ENCODE results near the gene ATP2C2. TPM values are rescaled to one million over a fixed set of nuclear protein-coding genes. Genes with fewer than 3 reads are reported as not detected.

The ATP2C2 gene
- total and polyA plus RNA-seq, 4 donors = 21.3 to 96.8 (median 37.5) TPM

GRCh38 chr16:84487358-84487757, 119.0 kb downstream of the ATP2C2 start:
- WGBS, 2 donors = 91 to 95% methylated on average over 8 of the region's 8 CpGs
- Histone ChIP-seq H3K36me3 (ENCODE audit: control insufficient read depth in 4 of 4, insufficient read depth in 4 of 4, low read length in 4 of 4) (peaks cover 11 to 23% (median 16%) of the 10 kb centered on the region in 4 donors), H3K27ac (ENCODE audit: low read depth in 1 of 2, low read length in 1 of 2) (no peak overlapping the region), H3K9ac (ENCODE audit: insufficient read depth in 1 of 2, low read length in 2 of 2) (no peak overlapping the region), H3K27me3 (ENCODE audit: control insufficient read depth in 3 of 3, insufficient read depth in 3 of 3, low read length in 2 of 3) (no peaks in the 10 kb centered on the region), H3K4me1 (ENCODE audit: control insufficient read depth in 5 of 5, insufficient read depth in 5 of 5, low read length in 5 of 5) (peaks cover 0 to 3% (median 0%) of the 10 kb centered on the region in 5 donors), H3K4me3 (no peak overlapping the region), H3K9me3 (ENCODE audit: control insufficient read depth in 4 of 4, insufficient read depth in 3 of 4, low read length in 3 of 4) (no peaks in the 10 kb centered on the region)
- ATAC-seq (ENCODE audit: insufficient read depth, low FRiP score) (no peak), DNase-seq (no peak)
- TF ChIP-seq CTCF (IDR thresholded peaks at IDR 0.05; ENCODE audit: control extremely low read depth, extremely low read depth) = no peak

GRCh38 chr16:84489131-84489530, 120.8 kb downstream of the ATP2C2 start:
- no peak for DNase-seq
- no peak for ATAC-seq (ENCODE audit: insufficient read depth, low FRiP score)
- H3K36me3 ChIP-seq (ENCODE audit: control insufficient read depth in 4 of 4, insufficient read depth in 4 of 4, low read length in 4 of 4) = peaks cover 14 to 28% (median 23%) of the 10 kb centered on the region in 4 donors
- no peaks in the 10 kb centered on the region for H3K27me3 ChIP-seq (ENCODE audit: control insufficient read depth in 3 of 3, insufficient read depth in 3 of 3, low read length in 2 of 3)
- H3K27ac ChIP-seq (ENCODE audit: low read depth in 1 of 2, low read length in 1 of 2) = no peak overlapping the region
- no peak for TF ChIP-seq CTCF (IDR thresholded peaks at IDR 0.05; ENCODE audit: control extremely low read depth, extremely low read depth)
- no peak overlapping the region for H3K4me3 ChIP-seq
- peaks cover 0 to 2% (median 0%) of the 10 kb centered on the region in 4 donors for H3K9me3 ChIP-seq (ENCODE audit: control insufficient read depth in 4 of 4, insufficient read depth in 3 of 4, low read length in 3 of 4)
- no peaks in the 10 kb centered on the region for H3K4me1 ChIP-seq (ENCODE audit: control insufficient read depth in 5 of 5, insufficient read depth in 5 of 5, low read length in 5 of 5)
- WGBS, 2 donors = 84 to 88% methylated on average over 8 of the region's 8 CpGs
- no peak overlapping the region for H3K9ac ChIP-seq (ENCODE audit: insufficient read depth in 1 of 2, low read length in 2 of 2)

GRCh38 chr16:84495506-84495905, 127.2 kb downstream of the ATP2C2 start:
- H3K9ac ChIP-seq (ENCODE audit: insufficient read depth in 1 of 2, low read length in 2 of 2) = no peak overlapping the region

More at GRCh38 chr16:84495506-84495905, 127.2 kb downstream of the ATP2C2 start:
- Histone ChIP-seq H3K4me3 (no peak overlapping the region), H3K4me1 (ENCODE audit: control insufficient read depth in 5 of 5, insufficient read depth in 5 of 5, low read length in 5 of 5) (no peaks in the 10 kb centered on the region), H3K27me3 (ENCODE audit: control insufficient read depth in 3 of 3, insufficient read depth in 3 of 3, low read length in 2 of 3) (no peaks in the 10 kb centered on the region), H3K36me3 (ENCODE audit: control insufficient read depth in 4 of 4, insufficient read depth in 4 of 4, low read length in 4 of 4) (peaks cover 13 to 50% (median 31%) of the 10 kb centered on the region in 4 donors), H3K9me3 (ENCODE audit: control insufficient read depth in 4 of 4, insufficient read depth in 3 of 4, low read length in 3 of 4) (peaks cover 0 to 2% (median 0%) of the 10 kb centered on the region in 4 donors), H3K27ac (ENCODE audit: low read depth in 1 of 2, low read length in 1 of 2) (no peak overlapping the region)
- WGBS, 2 donors = 96 to 97% methylated on average over 11 of the region's 11 CpGs
- DNase-seq (no peak), ATAC-seq (ENCODE audit: insufficient read depth, low FRiP score) (no peak)
- TF ChIP-seq CTCF (IDR thresholded peaks at IDR 0.05; ENCODE audit: control extremely low read depth, extremely low read depth) = no peak
